NB4 (cell line): ENCODE data around the gene CALM3.
"Not testable (repeated sequence)": the region's sequence is repeated elsewhere in the genome, so short reads cannot be mapped to it uniquely, and the experiment has no call there.

Experiments used
- DNase-seq: peaks from one replicate; pipeline ENCODE4 v3.0.0; 2010; ENCODE audit warnings: low read depth
- H3K4me3 ChIP-seq: one replicate; pipeline ENCODE4 v1.5.1; 2011; ENCODE audit warnings: mild to moderate bottlenecking, low read depth, low read length, moderate library complexity
- CTCF ChIP-seq: IDR thresholded peaks from one replicate; pipeline ENCODE4 v1.5.1; 2012; ENCODE audit warnings: low read depth, low read length
- MAX ChIP-seq: IDR thresholded peaks from 2 replicates; pipeline ENCODE4 v1.6.1; 2011; ENCODE audit warnings: low read depth, low read length
- MYC ChIP-seq: IDR thresholded peaks from 2 replicates; pipeline ENCODE4 v1.6.1; 2011; ENCODE audit warnings: low read depth, low read length
- POLR2A ChIP-seq: IDR thresholded peaks from 2 replicates; pipeline ENCODE4 v1.6.1; 2011; ENCODE audit warnings: mild to moderate bottlenecking; ENCODE audit not compliant: insufficient read length; ENCODE audit errors: extremely low read depth

The CALM3 gene

GRCh38 chr19:46601318-46602224 is at the start of gene CALM3:
CALM3 (plus strand) TSS chr19:46601330; CDS start chr19:46601435, 105 bp downstream.
- peak; percentile 97 for TF ChIP-seq POLR2A
- TF ChIP-seq MAX, result peak; percentile 70
- no peak for TF ChIP-seq CTCF
- peak; percentile 44; the same call in 1 of the 2 replicates for TF ChIP-seq MYC
- peak; percentile 65 for DNase-seq
- H3K4me3 ChIP-seq, result peak within 1 kb of the TSS; percentile 79

- no peak for TF ChIP-seq CTCF
- no peak for TF ChIP-seq POLR2A
- no peak for TF ChIP-seq MYC
- no peak for TF ChIP-seq MAX
- no peak for DNase-seq
- H3K4me3 ChIP-seq, result no peak overlapping the region
Observed at GRCh38 chr19:46552891-46553290, 48.2 kb upstream of the CALM3 start.

GRCh38 chr19:46554161-46554560 is 47.0 kb upstream of the CALM3 start:
- TF ChIP-seq POLR2A (no peak), MAX (no peak), CTCF (no peak), MYC (no peak)

GRCh38 chr19:46555628-46556280 is 45.4 kb upstream of the CALM3 start:
- TF ChIP-seq MAX, result no peak
- TF ChIP-seq POLR2A, result no peak
- TF ChIP-seq MYC, result no peak
- no peak for TF ChIP-seq CTCF
- H3K4me3 ChIP-seq, result no peak overlapping the region
- DNase-seq, result peak; percentile 32

More at GRCh38 chr19:46554161-46554560, 47.0 kb upstream of the CALM3 start:
- DNase-seq, result no peak
- no peak overlapping the region for H3K4me3 ChIP-seq

- not testable (repeated sequence) for H3K4me3 ChIP-seq
Observed at GRCh38 chr19:46556471-46556870, 44.7 kb upstream of the CALM3 start.

GRCh38 chr19:46559203-46559602 is 41.9 kb upstream of the CALM3 start:
- H3K4me3 ChIP-seq, result no peak overlapping the region
- DNase-seq, result no peak
- TF ChIP-seq POLR2A (no peak), CTCF (no peak)

More at GRCh38 chr19:46556471-46556870, 44.7 kb upstream of the CALM3 start:
- not testable (repeated sequence) for DNase-seq

GRCh38 chr19:46559675-46560074 is 41.5 kb upstream of the CALM3 start:
- DNase-seq, H3K4me3 ChIP-seq: not testable (repeated sequence)
